GM19193 (cell line): ENCODE data around the gene CST5.

Source experiments
- POLR2A ChIP-seq: IDR thresholded peaks from 4 replicates; pipeline ENCODE4 v1.6.1; 2011; ENCODE audit not compliant: insufficient read depth, insufficient read length; ENCODE audit errors: extremely low read depth

The CST5 gene

GRCh38 chr20:23869520-23869919, 10.0 kb downstream of the CST5 start:
- TF ChIP-seq POLR2A = no peak

- TF ChIP-seq POLR2A = no peak
Observed at GRCh38 chr20:23868321-23868720, 11.2 kb downstream of the CST5 start.

- no peak for TF ChIP-seq POLR2A
Observed at GRCh38 chr20:23867152-23867776, 12.3 kb downstream of the CST5 start.

GRCh38 chr20:23857962-23858595, 21.5 kb downstream of the CST5 start:
- no peak for TF ChIP-seq POLR2A

- TF ChIP-seq POLR2A = no peak
Observed at GRCh38 chr20:23856736-23857135, 22.8 kb downstream of the CST5 start.

GRCh38 chr20:23856226-23856625, 23.3 kb downstream of the CST5 start:
- TF ChIP-seq POLR2A = no peak

GRCh38 chr20:23841693-23842092, 37.9 kb downstream of the CST5 start:
- TF ChIP-seq POLR2A = no peak

GRCh38 chr20:23835716-23836115, 43.8 kb downstream of the CST5 start:
- no peak for TF ChIP-seq POLR2A

- TF ChIP-seq POLR2A = no peak
Observed at GRCh38 chr20:23832775-23833513, 46.6 kb downstream of the CST5 start.

- no peak for TF ChIP-seq POLR2A
Observed at GRCh38 chr20:23826541-23827021, 53.0 kb downstream of the CST5 start, which contains the start of gene CST2. CST2 (minus strand) TSS chr20:23826729; CDS start chr20:23826660, 69 bp downstream.
